Mucosa of stomach (tissue), 1 donor: ENCODE data around the gene SNAP91.
"Not testable (repeated sequence)": the region's sequence is repeated elsewhere in the genome, so short reads cannot be mapped to it uniquely, and the experiment has no call there.

ENCODE experiments used
- H3K27me3 ChIP-seq: one replicate; pipeline ENCODE4 v1.7.0; 2013; ENCODE audit warnings: mild to moderate bottlenecking, low read length; ENCODE audit not compliant: control insufficient read depth, insufficient read depth
- H3K36me3 ChIP-seq: one replicate; pipeline ENCODE4 v1.7.0; 2013; ENCODE audit warnings: low read length; ENCODE audit not compliant: control insufficient read depth, insufficient read depth
- H3K4me1 ChIP-seq: one replicate; pipeline ENCODE4 v1.7.0; 2013; ENCODE audit warnings: mild to moderate bottlenecking, low read length; ENCODE audit not compliant: control insufficient read depth, insufficient read depth
- H3K4me3 ChIP-seq: one replicate; pipeline ENCODE4 v1.7.0; 2013; ENCODE audit warnings: low read length
- H3K9ac ChIP-seq: one replicate; pipeline ENCODE4 v1.7.0; 2013; ENCODE audit warnings: mild to moderate bottlenecking, low read length, moderate library complexity
- H3K9me3 ChIP-seq: one replicate; pipeline ENCODE4 v1.7.0; 2013; ENCODE audit warnings: mild to moderate bottlenecking, low read length, moderate library complexity; ENCODE audit not compliant: control insufficient read depth
- donor health status: Pancreatic carcinoma.

The SNAP91 gene, protein sequence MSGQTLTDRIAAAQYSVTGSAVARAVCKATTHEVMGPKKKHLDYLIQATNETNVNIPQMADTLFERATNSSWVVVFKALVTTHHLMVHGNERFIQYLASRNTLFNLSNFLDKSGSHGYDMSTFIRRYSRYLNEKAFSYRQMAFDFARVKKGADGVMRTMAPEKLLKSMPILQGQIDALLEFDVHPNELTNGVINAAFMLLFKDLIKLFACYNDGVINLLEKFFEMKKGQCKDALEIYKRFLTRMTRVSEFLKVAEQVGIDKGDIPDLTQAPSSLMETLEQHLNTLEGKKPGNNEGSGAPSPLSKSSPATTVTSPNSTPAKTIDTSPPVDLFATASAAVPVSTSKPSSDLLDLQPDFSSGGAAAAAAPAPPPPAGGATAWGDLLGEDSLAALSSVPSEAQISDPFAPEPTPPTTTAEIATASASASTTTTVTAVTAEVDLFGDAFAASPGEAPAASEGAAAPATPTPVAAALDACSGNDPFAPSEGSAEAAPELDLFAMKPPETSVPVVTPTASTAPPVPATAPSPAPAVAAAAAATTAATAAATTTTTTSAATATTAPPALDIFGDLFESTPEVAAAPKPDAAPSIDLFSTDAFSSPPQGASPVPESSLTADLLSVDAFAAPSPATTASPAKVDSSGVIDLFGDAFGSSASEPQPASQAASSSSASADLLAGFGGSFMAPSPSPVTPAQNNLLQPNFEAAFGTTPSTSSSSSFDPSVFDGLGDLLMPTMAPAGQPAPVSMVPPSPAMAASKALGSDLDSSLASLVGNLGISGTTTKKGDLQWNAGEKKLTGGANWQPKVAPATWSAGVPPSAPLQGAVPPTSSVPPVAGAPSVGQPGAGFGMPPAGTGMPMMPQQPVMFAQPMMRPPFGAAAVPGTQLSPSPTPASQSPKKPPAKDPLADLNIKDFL

DNA sequence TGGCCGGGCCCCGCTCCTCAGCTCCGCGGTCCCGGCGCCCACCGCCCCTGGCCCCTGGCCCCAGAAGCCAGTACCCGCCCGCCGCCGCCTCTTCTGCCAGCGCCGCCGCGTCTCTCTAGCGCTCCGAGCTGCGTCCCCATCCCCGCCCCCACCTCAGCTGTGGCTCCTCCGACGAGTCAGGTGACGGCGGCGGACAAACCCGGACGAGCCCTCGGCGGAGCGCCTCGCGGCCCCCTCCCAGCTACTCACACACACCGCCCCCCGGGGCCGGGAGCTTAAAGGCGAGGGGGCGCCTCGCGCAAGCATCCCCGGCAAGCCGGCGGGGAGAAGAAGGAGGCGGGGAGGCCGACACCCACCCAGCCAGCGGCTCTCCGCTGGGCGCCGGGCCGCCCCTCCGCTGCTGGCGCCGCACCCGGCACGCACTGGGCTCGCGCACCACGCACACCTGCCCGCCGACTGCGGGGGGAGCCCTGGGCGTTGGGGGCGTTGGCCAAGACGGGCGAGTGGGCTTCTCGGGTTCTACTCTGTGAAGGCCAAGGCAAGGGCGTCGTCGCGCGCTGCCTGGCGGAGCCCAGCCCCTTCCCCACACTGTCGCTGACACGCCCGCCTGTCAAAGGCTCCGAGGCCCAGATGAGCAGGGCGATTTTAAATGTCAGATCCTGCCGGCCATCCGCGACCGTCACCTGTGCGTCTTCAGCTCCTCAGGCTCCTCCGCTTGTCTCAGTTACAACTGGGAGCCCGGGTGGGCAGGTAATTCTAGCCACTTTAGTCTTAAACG is at the start of gene SNAP91:
SNAP91 (minus strand) TSS at position 132 of the 778 bp plus-strand sequence. CDS start 1,174 bp downstream, outside the sequence.
- Histone ChIP-seq H3K36me3 (no peaks in the 10 kb centered on the region), H3K27me3 (peaks cover 22% of the 10 kb centered on the region), H3K4me3 (no peak within 1 kb of the TSS), H3K4me1 (no peaks in the 10 kb centered on the region), H3K9ac (no peak within 1 kb of the TSS), H3K9me3 (no peaks in the 10 kb centered on the region)

GRCh38 chr6:83758533-83758932 is 49.6 kb upstream of the SNAP91 start:
- Histone ChIP-seq H3K36me3 (no peaks in the 10 kb centered on the region), H3K9ac (no peak overlapping the region), H3K4me3 (no peak overlapping the region), H3K27me3 (no peaks in the 10 kb centered on the region), H3K4me1 (no peaks in the 10 kb centered on the region), H3K9me3 (no peaks in the 10 kb centered on the region)

GRCh38 chr6:83757021-83757420 is 48.1 kb upstream of the SNAP91 start:
- H3K4me1 ChIP-seq: no peaks in the 10 kb centered on the region
- H3K9me3 ChIP-seq: no peaks in the 10 kb centered on the region

DNA sequence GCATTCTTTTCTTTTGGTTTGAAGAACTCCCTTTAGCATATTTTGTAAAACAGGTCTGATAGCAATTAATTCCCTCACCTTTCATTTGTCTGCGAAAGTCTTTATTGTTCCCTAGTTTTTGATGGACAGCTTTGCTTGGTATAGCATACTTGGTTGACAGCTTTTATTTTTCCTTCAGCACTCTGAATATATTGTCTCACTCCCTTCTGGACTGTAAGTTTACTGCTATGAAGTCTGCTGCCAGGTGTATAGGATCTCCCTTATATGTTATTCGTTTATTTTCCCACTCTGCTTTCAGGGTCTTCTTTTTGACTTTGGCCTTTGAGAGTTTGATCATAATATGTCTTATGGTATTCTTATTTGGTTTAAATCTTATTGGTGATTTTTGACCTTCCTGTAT is 47.7 kb upstream of the SNAP91 start:
- no peaks in the 10 kb centered on the region for H3K9me3 ChIP-seq
- H3K4me1 ChIP-seq: no peaks in the 10 kb centered on the region
- H3K9ac ChIP-seq: no peak overlapping the region
- H3K36me3 ChIP-seq: no peaks in the 10 kb centered on the region
- no peaks in the 10 kb centered on the region for H3K27me3 ChIP-seq
- H3K4me3 ChIP-seq: no peak overlapping the region

More at GRCh38 chr6:83757021-83757420, 48.1 kb upstream of the SNAP91 start:
- Histone ChIP-seq H3K4me3 (no peak overlapping the region), H3K36me3 (no peaks in the 10 kb centered on the region), H3K27me3 (no peaks in the 10 kb centered on the region), H3K9ac (no peak overlapping the region)

GRCh38 chr6:83752375-83752774 is 43.5 kb upstream of the SNAP91 start:
- not testable (repeated sequence) for H3K36me3 ChIP-seq, H3K27me3 ChIP-seq, H3K4me1 ChIP-seq, H3K9ac ChIP-seq, H3K9me3 ChIP-seq, H3K4me3 ChIP-seq

- no peak overlapping the region for H3K9ac ChIP-seq
- H3K9me3 ChIP-seq: no peaks in the 10 kb centered on the region
- H3K27me3 ChIP-seq: no peaks in the 10 kb centered on the region
- H3K4me3 ChIP-seq: no peak overlapping the region
- no peaks in the 10 kb centered on the region for H3K36me3 ChIP-seq
- no peaks in the 10 kb centered on the region for H3K4me1 ChIP-seq
These were observed 32.2 kb upstream of the SNAP91 start for GRCh38 chr6:83741089-83741488.

DNA sequence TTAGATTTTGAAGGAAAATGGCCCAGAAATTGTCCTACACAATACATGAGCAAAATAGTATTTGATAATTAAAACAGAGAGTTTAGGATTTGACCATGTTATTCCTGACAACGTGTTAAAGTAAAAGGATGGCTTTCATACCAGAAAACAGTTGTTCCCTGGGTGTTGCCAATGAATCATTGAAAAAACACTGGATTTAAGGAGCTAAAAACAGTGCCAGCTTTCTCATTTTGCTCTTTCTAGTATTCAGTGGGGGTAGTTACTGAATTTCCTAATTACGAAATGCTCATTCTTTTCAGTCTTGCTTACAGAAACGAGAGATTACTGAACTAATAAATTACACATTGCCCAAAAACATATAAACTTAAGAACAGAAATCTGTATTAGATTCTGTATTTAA is 26.6 kb upstream of the SNAP91 start:
- Histone ChIP-seq H3K4me1 (no peaks in the 10 kb centered on the region), H3K9ac (no peak overlapping the region), H3K27me3 (no peaks in the 10 kb centered on the region), H3K9me3 (no peaks in the 10 kb centered on the region), H3K4me3 (no peak overlapping the region), H3K36me3 (no peaks in the 10 kb centered on the region)

DNA sequence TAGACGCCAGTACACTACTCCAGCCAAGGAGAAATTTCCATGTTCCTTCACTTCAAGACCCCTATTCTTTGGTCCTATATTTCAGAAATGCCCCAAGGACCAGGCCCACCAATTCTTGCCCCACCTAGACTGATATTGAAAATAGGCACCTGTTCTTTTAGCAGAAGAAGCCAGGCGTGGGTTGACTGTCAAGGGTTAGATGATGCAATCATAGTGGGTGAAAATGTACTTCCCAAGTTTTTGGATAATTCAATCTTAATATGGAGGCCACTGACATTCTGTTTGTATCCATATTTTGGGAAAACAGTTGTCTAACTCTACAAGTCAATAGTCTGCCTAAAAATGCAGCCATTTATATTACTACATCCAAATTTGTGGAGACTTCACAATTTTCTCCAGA is 21.0 kb upstream of the SNAP91 start:
- no peak overlapping the region for H3K4me3 ChIP-seq
- H3K27me3 ChIP-seq: no peaks in the 10 kb centered on the region
- no peaks in the 10 kb centered on the region for H3K36me3 ChIP-seq
- no peaks in the 10 kb centered on the region for H3K4me1 ChIP-seq
- H3K9ac ChIP-seq: no peak overlapping the region
- H3K9me3 ChIP-seq: no peaks in the 10 kb centered on the region

DNA sequence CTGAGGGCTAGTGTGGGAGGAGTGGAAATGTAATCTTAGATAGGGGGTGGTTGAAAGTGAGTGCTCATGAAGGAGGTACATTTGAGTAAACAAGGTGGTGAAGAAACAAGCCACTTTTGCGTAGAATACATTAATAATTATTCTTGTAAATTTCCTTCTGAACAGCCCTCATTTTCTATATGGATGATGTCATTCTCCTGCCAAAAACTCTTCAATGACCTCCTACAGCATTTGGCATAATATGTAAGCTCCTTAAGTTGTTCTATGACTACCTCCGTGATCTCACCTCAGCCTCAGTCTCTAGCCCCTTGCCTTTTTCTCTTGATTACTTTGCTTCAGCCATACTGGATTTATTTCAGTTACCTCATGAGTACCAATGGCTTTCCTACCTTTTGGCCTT is 14.0 kb upstream of the SNAP91 start:
- Histone ChIP-seq H3K27me3 (no peaks in the 10 kb centered on the region), H3K4me3 (no peak overlapping the region), H3K9ac (no peak overlapping the region), H3K36me3 (no peaks in the 10 kb centered on the region), H3K4me1 (no peaks in the 10 kb centered on the region), H3K9me3 (no peaks in the 10 kb centered on the region)

- H3K27me3 ChIP-seq: no peaks in the 10 kb centered on the region
These were observed 8.9 kb upstream of the SNAP91 start for GRCh38 chr6:83717809-83718208.

GRCh38 chr6:83711958-83712357 is 3.1 kb upstream of the SNAP91 start:
- H3K4me1 ChIP-seq: no peaks in the 10 kb centered on the region
- no peak overlapping the region for H3K4me3 ChIP-seq
- no peaks in the 10 kb centered on the region for H3K9me3 ChIP-seq
- peaks cover 22% of the 10 kb centered on the region for H3K27me3 ChIP-seq
- no peak overlapping the region for H3K9ac ChIP-seq
- H3K36me3 ChIP-seq: no peaks in the 10 kb centered on the region

More at GRCh38 chr6:83717809-83718208, 8.9 kb upstream of the SNAP91 start:
- Histone ChIP-seq H3K4me1 (no peaks in the 10 kb centered on the region), H3K36me3 (no peaks in the 10 kb centered on the region), H3K4me3 (no peak overlapping the region), H3K9me3 (no peaks in the 10 kb centered on the region), H3K9ac (no peak overlapping the region)

- H3K36me3 ChIP-seq: no peaks in the 10 kb centered on the region
- H3K4me3 ChIP-seq: no peak overlapping the region
- H3K9me3 ChIP-seq: no peaks in the 10 kb centered on the region
- H3K4me1 ChIP-seq: no peaks in the 10 kb centered on the region
- H3K9ac ChIP-seq: no peak overlapping the region
- peaks cover 22% of the 10 kb centered on the region for H3K27me3 ChIP-seq
These were observed 798 bp upstream of the SNAP91 start for GRCh38 chr6:83709748-83710050.
